HEK293 (cell line): ENCODE measurements around the gene TWSG1.

ENCODE experiments used
- CTCF ChIP-seq: fragments of 450-650 bp; formaldehyde crosslinking; IDR thresholded peaks from 2 replicates; pipeline ENCODE4 v1.5.1; 2016; ENCODE audit warnings: missing biosample characterization, missing genetic modification characterization
- GFI1B ChIP-seq: fragments of 450-650 bp; formaldehyde crosslinking; IDR thresholded peaks from 2 replicates; pipeline ENCODE4 v1.5.1; 2016; ENCODE audit warnings: missing biosample characterization, missing genetic modification characterization
- HOXD13 ChIP-seq: sonication (generic); formaldehyde crosslinking; IDR thresholded peaks from 2 replicates; pipeline ENCODE4 v1.8.0; 2022; ENCODE audit warnings: missing genetic modification reagents, borderline replicate concordance
- KLF16 ChIP-seq: fragments of 450-650 bp; formaldehyde crosslinking; IDR thresholded peaks from 2 replicates; pipeline ENCODE4 v1.5.1; 2017; ENCODE audit warnings: missing biosample characterization, missing genetic modification characterization
- PRDM10 ChIP-seq: fragments of 450-650 bp; formaldehyde crosslinking; IDR thresholded peaks from 2 replicates; pipeline ENCODE4 v1.5.1; 2016; ENCODE audit warnings: missing biosample characterization, missing genetic modification characterization
- YY1 ChIP-seq: fragments of 450-650 bp; formaldehyde crosslinking; IDR thresholded peaks from 2 replicates; pipeline ENCODE4 v1.5.1; 2018; ENCODE audit warnings: missing biosample characterization, missing genetic modification characterization
- ZBTB7A ChIP-seq: fragments of 450-650 bp; formaldehyde crosslinking; IDR thresholded peaks from 2 replicates; pipeline ENCODE4 v1.5.1; 2016; ENCODE audit warnings: low read depth, missing biosample characterization, missing genetic modification characterization
- ZFP37 ChIP-seq: fragments of 450-650 bp; formaldehyde crosslinking; IDR thresholded peaks from 2 replicates; pipeline ENCODE4 v1.5.1; 2016; ENCODE audit warnings: missing biosample characterization, missing genetic modification characterization
- ZNF324 ChIP-seq: fragments of 450-650 bp; formaldehyde crosslinking; IDR thresholded peaks from 2 replicates; pipeline ENCODE4 v1.5.1; 2016; ENCODE audit warnings: missing biosample characterization, missing genetic modification characterization
- ZNF391 ChIP-seq: fragments of 450-650 bp; formaldehyde crosslinking; IDR thresholded peaks from 2 replicates; pipeline ENCODE4 v1.5.1; 2016; ENCODE audit warnings: low read depth, missing biosample characterization, missing genetic modification characterization, borderline replicate concordance
- ZNF510 ChIP-seq: fragments of 450-650 bp; formaldehyde crosslinking; IDR thresholded peaks from 2 replicates; pipeline ENCODE4 v1.5.1; 2018; ENCODE audit warnings: mild to moderate bottlenecking, missing genetic modification characterization, missing biosample characterization; ENCODE audit not compliant: insufficient replicate concordance

- TF ChIP-seq YY1 (tag by site-specific recombination), result no peak
- TF ChIP-seq GFI1B (tag by site-specific recombination), result no peak
- no peak for TF ChIP-seq HOXD13 (CRISPR knock-in tag)
- TF ChIP-seq PRDM10 (tag by site-specific recombination), result no peak
- no peak for TF ChIP-seq CTCF (tag by site-specific recombination)
- no peak for TF ChIP-seq ZFP37 (tag by site-specific recombination)
- no peak for TF ChIP-seq ZNF324 (tag by site-specific recombination)
- no peak for TF ChIP-seq ZNF391 (tag by site-specific recombination)
- TF ChIP-seq ZNF510 (tag by site-specific recombination), result no peak
- TF ChIP-seq KLF16, result no peak
- no peak for TF ChIP-seq ZBTB7A (tag by site-specific recombination)
Observed at GRCh38 chr18:9380101-9380500, 45.5 kb downstream of the TWSG1 start.
